RCC 7860 (cell line): ENCODE results near the gene KCNMA1.
"Not testable (repeated sequence)": the region's sequence is repeated elsewhere in the genome, so short reads cannot be mapped to it uniquely, and the experiment has no call there.

Experiments used
- DNase-seq: peaks from one replicate; pipeline ENCODE4 v3.0.0-alpha.2; 2015; ENCODE audit warnings: low spot score
- FAIRE-seq: peaks from 2 replicates; lab custom pipeline; 2012; peaks lifted over from hg19 to GRCh38; lab: Jason Lieb, UNC

Gene KCNMA1

GRCh38 chr10:77588886-77589285 lies 48.7 kb downstream of the KCNMA1 start:
- no peak for FAIRE-seq

GRCh38 chr10:77587416-77587790 lies 50.2 kb downstream of the KCNMA1 start:
- DNase-seq (no peak), FAIRE-seq (no peak)

More at GRCh38 chr10:77588886-77589285, 48.7 kb downstream of the KCNMA1 start:
- DNase-seq, result no peak

GRCh38 chr10:77586719-77587415 lies 50.7 kb downstream of the KCNMA1 start:
- FAIRE-seq (no peak), DNase-seq (no peak)

- DNase-seq, result no peak
- no peak for FAIRE-seq
Observed at GRCh38 chr10:77584938-77585337, 52.7 kb downstream of the KCNMA1 start.

GRCh38 chr10:77583527-77583926 lies 54.1 kb downstream of the KCNMA1 start:
- FAIRE-seq (no peak), DNase-seq (no peak)

- DNase-seq (peak; percentile 94), FAIRE-seq (peak; percentile 84)
Observed at GRCh38 chr10:77582710-77583115, 54.9 kb downstream of the KCNMA1 start.

- DNase-seq (no peak), FAIRE-seq (no peak)
Observed at GRCh38 chr10:77581738-77582137, 55.9 kb downstream of the KCNMA1 start.

GRCh38 chr10:77580482-77580881 lies 57.1 kb downstream of the KCNMA1 start:
- no peak for FAIRE-seq
- no peak for DNase-seq

- peak; percentile 85 for FAIRE-seq
- DNase-seq, result peak; percentile 87
Observed at GRCh38 chr10:77578583-77579227, 58.9 kb downstream of the KCNMA1 start.

- DNase-seq, result no peak
- FAIRE-seq, result no peak
Observed at GRCh38 chr10:77577666-77578229, 59.9 kb downstream of the KCNMA1 start.

GRCh38 chr10:77576444-77577032 lies 61.1 kb downstream of the KCNMA1 start:
- no peak for DNase-seq
- no peak for FAIRE-seq

- FAIRE-seq, result no peak
Observed at GRCh38 chr10:77576007-77576367, 61.6 kb downstream of the KCNMA1 start.

GRCh38 chr10:77575271-77576006 lies 62.2 kb downstream of the KCNMA1 start:
- DNase-seq (no peak), FAIRE-seq (no peak)

More at GRCh38 chr10:77576007-77576367, 61.6 kb downstream of the KCNMA1 start:
- DNase-seq, result no peak

- FAIRE-seq (no peak), DNase-seq (no peak)
Observed at GRCh38 chr10:77574438-77574837, 63.2 kb downstream of the KCNMA1 start.

GRCh38 chr10:77572520-77572919 lies 65.1 kb downstream of the KCNMA1 start:
- DNase-seq, FAIRE-seq: not testable (repeated sequence)

- no peak for FAIRE-seq
- no peak for DNase-seq
Observed at GRCh38 chr10:77571490-77571889, 66.1 kb downstream of the KCNMA1 start.

GRCh38 chr10:77566914-77567566 lies 70.6 kb downstream of the KCNMA1 start:
- FAIRE-seq, result no peak
- DNase-seq, result no peak

GRCh38 chr10:77566236-77566635 lies 71.4 kb downstream of the KCNMA1 start:
- DNase-seq, result no peak
- no peak for FAIRE-seq

- DNase-seq (no peak), FAIRE-seq (no peak)
Observed at GRCh38 chr10:77565590-77566023, 72.0 kb downstream of the KCNMA1 start.

- peak; percentile 69 for DNase-seq
- FAIRE-seq, result peak; percentile 69
Observed at GRCh38 chr10:77564731-77565589, 72.6 kb downstream of the KCNMA1 start.
